Prostate gland (tissue), 2 donors: ENCODE measurements around the gene TWF2. TPM values are rescaled to one million over a fixed set of nuclear protein-coding genes. Genes with fewer than 3 reads are reported as not detected.

ENCODE experiments used
- DNase-seq: peaks from one replicate; pipeline ENCODE4 v3.0.0-alpha.2; 2019; ENCODE audit warnings: low spot score
- H3K27ac ChIP-seq, 2 donors: fragments of 200-600 bp; sonication (generic); 2 replicates each; pipeline ENCODE4 v1.5.1; 2017 to 2019
- H3K27me3 ChIP-seq: fragments of 200-600 bp; sonication (generic); replicated peaks from 2 replicates; pipeline ENCODE4 v1.5.1; 2019; ENCODE audit not compliant: insufficient read depth
- H3K36me3 ChIP-seq, 2 donors: fragments of 200-600 bp; sonication (generic); 1 replicate in 1 of 2; 2 replicates in 1 of 2; pipeline versions ENCODE4 v1.5.1 to v1.8.1; 2017 to 2019
- H3K4me1 ChIP-seq: fragments of 200-600 bp; sonication (generic); replicated peaks from 2 replicates; pipeline ENCODE4 v1.5.1; 2019
- H3K4me3 ChIP-seq, 2 donors: fragments of 200-600 bp; sonication (generic); 2 replicates each; pipeline ENCODE4 v1.5.1; 2017 to 2019
- H3K9me3 ChIP-seq: fragments of 200-600 bp; sonication (generic); 2 replicates; pipeline ENCODE4 v1.5.1; 2017
- POLR2A ChIP-seq: fragments of 450-650 bp; IDR thresholded peaks from one replicate; pipeline ENCODE4 v1.6.1; 2016; ENCODE audit warnings: antibody characterized with exemption, mild to moderate bottlenecking
- POLR2AphosphoS5 ChIP-seq: sonication (generic); formaldehyde crosslinking; IDR thresholded peaks from one replicate; pipeline ENCODE4 v1.6.1; 2017; ENCODE audit warnings: antibody characterized with exemption
- WGBS: methylation state at CpG from one replicate; pipeline ENCODE4 v1.1.5; 2018; 5-methylcytosine and 5-hydroxymethylcytosine counted together
- intact Hi-C: fragments of 100-400 bp; cut with DNase I; formaldehyde crosslinking; loops from one replicate; pipeline ENCODE4 v1.14.2; 2022
- microRNA counts, 2 donors: library from miRNA; unstranded; fragments of <30 nt; microRNA quantifications; one replicate each; lab custom pipeline; 2016 to 2017
- microRNA-seq: library from miRNA; unstranded; fragments of <30 nt; microRNA quantifications from one replicate; pipeline ENCODE4, GENCODE V29; 2016
- small RNA-seq, 2 donors: library from RNA; depleted of rRNA; stranded (forward); fragments of <200 nt; gene quantifications; one replicate each; pipeline ENCODE3, GENCODE V24; 2016
- total RNA-seq, 2 donors: library from RNA; depleted of rRNA; stranded (reverse); fragments of >200 nt; gene quantifications; one replicate each; pipeline ENCODE4 v1.1.0, GENCODE V29; 2016
- TF ChIP-seq, protein P1 (sequence below), 4 experiments: fragments of 200-600 bp in 2 of 4; fragments of 450-650 bp in 2 of 4; sonication (generic) in 2 of 4; IDR thresholded peaks; 1 replicate in 3 of 4; 2 replicates in 1 of 4; pipeline ENCODE4 v1.5.1; 2016 to 2019; ENCODE audit warnings: antibody characterized with exemption in 4 of 4, mild to moderate bottlenecking in 2 of 4, moderate library complexity in 2 of 4

Gene TWF2
- total RNA-seq, 2 donors from 2014 or later = 60.9 to 65.5 TPM

DNA sequence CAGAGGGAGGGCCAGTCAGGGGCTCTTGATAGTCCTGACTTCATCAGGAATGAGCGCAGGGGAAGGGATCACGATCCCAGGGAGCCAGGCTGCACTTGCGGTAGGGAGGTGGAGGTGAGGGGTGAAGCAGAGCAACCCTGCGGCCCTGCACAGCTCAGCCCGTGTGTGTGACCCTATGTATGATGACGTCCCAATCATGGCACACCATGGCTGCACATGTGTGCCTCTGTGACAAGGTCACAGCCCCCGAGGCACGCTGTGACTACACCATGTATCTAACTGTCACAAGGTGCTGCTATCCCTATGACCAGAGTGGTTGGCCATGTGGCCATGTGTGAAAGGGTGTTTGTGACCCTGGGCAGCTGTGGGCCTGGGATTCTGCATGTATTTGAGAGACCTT, 54.3 kb downstream of the TWF2 start:
- 94% methylated on average over 8 of the region's 8 CpGs for WGBS
- Histone ChIP-seq H3K27me3 (no peaks in the 10 kb centered on the region), H3K4me1 (no peaks in the 10 kb centered on the region), H3K36me3 (no peaks in the 10 kb centered on the region), H3K27ac (no peak overlapping the region), H3K9me3 (no peaks in the 10 kb centered on the region), H3K4me3 (no peak overlapping the region)
- DNase-seq = no peak
- intact Hi-C loops = no loop called here
- TF ChIP-seq, protein P1, sequence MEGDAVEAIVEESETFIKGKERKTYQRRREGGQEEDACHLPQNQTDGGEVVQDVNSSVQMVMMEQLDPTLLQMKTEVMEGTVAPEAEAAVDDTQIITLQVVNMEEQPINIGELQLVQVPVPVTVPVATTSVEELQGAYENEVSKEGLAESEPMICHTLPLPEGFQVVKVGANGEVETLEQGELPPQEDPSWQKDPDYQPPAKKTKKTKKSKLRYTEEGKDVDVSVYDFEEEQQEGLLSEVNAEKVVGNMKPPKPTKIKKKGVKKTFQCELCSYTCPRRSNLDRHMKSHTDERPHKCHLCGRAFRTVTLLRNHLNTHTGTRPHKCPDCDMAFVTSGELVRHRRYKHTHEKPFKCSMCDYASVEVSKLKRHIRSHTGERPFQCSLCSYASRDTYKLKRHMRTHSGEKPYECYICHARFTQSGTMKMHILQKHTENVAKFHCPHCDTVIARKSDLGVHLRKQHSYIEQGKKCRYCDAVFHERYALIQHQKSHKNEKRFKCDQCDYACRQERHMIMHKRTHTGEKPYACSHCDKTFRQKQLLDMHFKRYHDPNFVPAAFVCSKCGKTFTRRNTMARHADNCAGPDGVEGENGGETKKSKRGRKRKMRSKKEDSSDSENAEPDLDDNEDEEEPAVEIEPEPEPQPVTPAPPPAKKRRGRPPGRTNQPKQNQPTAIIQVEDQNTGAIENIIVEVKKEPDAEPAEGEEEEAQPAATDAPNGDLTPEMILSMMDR (IDR thresholded peaks at IDR 0.05) = no peak
- TF ChIP-seq POLR2AphosphoS5 (no peak), POLR2A (no peak)

DNA sequence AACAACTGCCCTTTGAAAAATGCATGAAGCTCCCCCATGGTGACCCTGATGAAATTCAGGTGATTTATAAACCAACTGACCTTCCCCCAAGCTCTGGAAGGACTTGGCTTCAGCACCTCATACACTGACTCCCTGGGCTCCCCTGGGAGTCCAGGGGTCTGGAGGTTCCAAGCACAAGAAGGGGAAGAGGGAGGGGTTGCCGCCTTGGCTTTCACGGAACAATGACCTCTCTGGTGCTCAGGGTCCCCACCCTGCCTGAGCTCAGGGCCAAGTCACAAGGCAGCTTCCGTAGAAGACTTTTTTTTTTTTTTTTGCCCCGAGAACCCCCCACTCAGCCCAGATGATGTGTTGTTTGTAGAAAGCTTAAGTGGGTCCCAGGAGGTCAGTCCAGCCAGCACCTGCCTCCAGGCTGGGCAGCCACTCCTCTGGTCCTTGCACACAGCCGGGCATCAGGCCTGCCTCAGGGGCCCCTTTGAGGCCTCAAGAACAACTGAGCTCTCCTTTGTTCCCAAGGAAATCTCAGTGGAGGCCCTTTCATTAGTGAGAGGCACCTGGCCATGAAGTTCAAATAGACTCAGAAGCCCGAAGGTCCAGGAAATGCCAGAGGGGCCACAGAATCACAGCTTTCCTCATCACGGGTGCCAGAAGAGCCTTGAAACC, 55.0 kb downstream of the TWF2 start:
- TF ChIP-seq POLR2AphosphoS5 (no peak), POLR2A (no peak)
- TF ChIP-seq, protein P1 (IDR thresholded peaks at IDR 0.05) = no peak
- Histone ChIP-seq H3K27me3 (no peaks in the 10 kb centered on the region), H3K4me1 (no peaks in the 10 kb centered on the region), H3K36me3 (no peaks in the 10 kb centered on the region), H3K27ac (no peak overlapping the region), H3K9me3 (no peaks in the 10 kb centered on the region), H3K4me3 (no peak overlapping the region)
- intact Hi-C loops = no loop called here
- 88% methylated on average over 7 of the region's 7 CpGs for WGBS
- DNase-seq = no peak

DNA sequence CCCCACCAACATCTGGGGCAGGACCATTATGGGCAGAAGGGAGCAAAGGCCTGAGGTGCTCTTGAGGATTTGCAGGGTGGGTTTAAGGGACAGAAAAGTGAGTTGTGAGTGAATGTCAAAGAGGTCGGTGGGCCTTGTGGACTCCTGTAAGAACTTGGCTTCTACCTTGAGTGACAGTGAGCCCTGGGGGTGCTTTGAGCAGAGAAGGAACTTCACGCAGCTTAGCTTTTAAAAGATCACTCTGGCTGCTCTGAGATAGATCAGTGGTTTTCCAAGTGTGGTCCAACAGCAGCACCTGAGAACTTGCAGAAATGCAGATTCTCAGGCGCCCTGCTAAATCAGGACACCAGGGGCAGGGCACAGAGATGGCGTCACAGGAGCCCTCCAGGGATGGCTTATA, 56.3 kb downstream of the TWF2 start:
- 87% methylated on average over 4 of the region's 4 CpGs for WGBS
- Histone ChIP-seq H3K4me3 (no peak overlapping the region), H3K36me3 (no peaks in the 10 kb centered on the region), H3K27ac (no peak overlapping the region), H3K9me3 (no peaks in the 10 kb centered on the region), H3K4me1 (no peaks in the 10 kb centered on the region), H3K27me3 (no peaks in the 10 kb centered on the region)
- intact Hi-C loops = no loop called here
- TF ChIP-seq, protein P1 (IDR thresholded peaks at IDR 0.05) = no peak
- TF ChIP-seq POLR2A (no peak), POLR2AphosphoS5 (no peak)
- no peak for DNase-seq

DNA sequence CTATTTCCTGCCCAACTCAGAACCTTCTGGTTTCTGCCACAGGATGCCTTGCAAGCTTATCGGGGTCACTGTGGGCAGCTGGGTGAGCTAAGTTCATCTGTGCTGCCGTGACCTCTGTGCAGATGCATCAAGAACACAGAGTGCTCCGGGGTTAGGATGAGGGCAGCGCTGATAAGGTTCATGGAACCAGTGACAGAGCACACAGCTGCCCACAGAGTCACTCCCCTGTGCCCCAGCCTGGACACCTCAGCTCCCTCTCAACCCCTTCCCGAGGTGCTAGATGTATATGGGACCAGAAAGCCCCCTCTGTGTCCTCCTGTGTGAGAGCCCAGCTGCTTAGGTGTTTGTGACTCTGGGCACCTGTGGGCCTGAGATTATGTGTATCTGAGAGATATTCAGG, 56.8 kb downstream of the TWF2 start:
- TF ChIP-seq POLR2AphosphoS5 (no peak), POLR2A (no peak)
- no peaks in the 10 kb centered on the region for H3K9me3 ChIP-seq
- intact Hi-C loops = no loop called here
- H3K27ac ChIP-seq = no peak overlapping the region
- H3K36me3 ChIP-seq = no peaks in the 10 kb centered on the region
- H3K27me3 ChIP-seq = no peaks in the 10 kb centered on the region
- DNase-seq = no peak
- no peak overlapping the region for H3K4me3 ChIP-seq
- no peaks in the 10 kb centered on the region for H3K4me1 ChIP-seq
- 91% methylated on average over 5 of the region's 5 CpGs for WGBS

DNA sequence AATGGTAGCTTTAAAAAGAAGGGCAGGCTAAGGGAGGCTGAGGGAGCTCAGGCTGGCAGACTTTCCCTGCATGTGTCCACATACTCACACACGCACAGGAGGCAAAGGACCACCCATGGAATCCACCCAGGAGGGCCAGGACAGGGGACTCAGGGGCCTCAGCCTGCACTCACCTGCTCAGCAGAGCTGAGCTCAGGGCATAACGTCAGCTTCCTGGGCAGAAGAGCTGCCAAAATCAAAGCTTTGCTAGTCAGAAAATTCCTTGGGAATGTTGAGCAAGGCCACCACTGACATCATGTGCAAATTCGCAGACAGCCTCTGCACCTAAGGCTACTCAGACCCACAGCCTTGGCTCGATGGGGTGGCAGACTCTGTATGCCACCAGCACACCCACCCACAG, 57.4 kb downstream of the TWF2 start:
- 43% methylated on average over 4 of the region's 4 CpGs for WGBS
- DNase-seq = no peak
- no peak overlapping the region for H3K27ac ChIP-seq

More for the DNA sequence above, 57.4 kb downstream of the TWF2 start:
- no peaks in the 10 kb centered on the region for H3K36me3 ChIP-seq
- no peak overlapping the region for H3K4me3 ChIP-seq
- H3K4me1 ChIP-seq = no peaks in the 10 kb centered on the region
- no peaks in the 10 kb centered on the region for H3K9me3 ChIP-seq
- H3K27me3 ChIP-seq = no peaks in the 10 kb centered on the region
- intact Hi-C loops = no loop called here
- TF ChIP-seq, protein P1 (IDR thresholded peaks at IDR 0.05) = no peak
- TF ChIP-seq POLR2AphosphoS5 (no peak), POLR2A (no peak)

MicroRNA genes within 50 kb of the gene (microRNA counts, 767-probe panel; counts per million panel counts)
- microRNA hsa-let-7g-5p (lab: Ali Mortazavi, UCI) = 7,184 to 7,589 counts per million in 2 donors

Small RNA genes lying within 50 kb of the gene (microRNA-seq; reads per million reads assigned to microRNA genes)
- 218,727 reads per million, percentile 100 among the genes with 10 or more reads in this experiment for gene MIRLET7G

Small RNA genes lying within 50 kb of the gene (small RNA-seq; reads per million reads assigned to genes)
- gene MIRLET7G = 1,427 to 1,643 reads per million in 2 donors

Other genes starting within 250 kb of the TWF2 start
- gene RPL29, start 243.3 kb downstream of the TWF2 start, total RNA-seq = 1,000 to 10,000 TPM; 1,249 to 2,015 TPM
- gene DUSP7, start 182.6 kb downstream of the TWF2 start, total RNA-seq = 10 to 100 TPM in 1 of 2 donors, 1 to 10 TPM in 1; 9.1 to 34.0 TPM
- gene POC1A, start 84.7 kb downstream of the TWF2 start, total RNA-seq = 1 to 10 TPM; 2.5 to 5.3 TPM
- 10 to 100 TPM; 39.8 to 58.8 TPM for gene ALAS1, start 41.0 kb downstream of the TWF2 start, total RNA-seq
- under 1 TPM in 1 of 2 donors, not detected in 1; 0.17 TPM for gene TLR9, start 13.5 kb downstream of the TWF2 start, total RNA-seq
- 10 to 100 TPM; 22.4 to 33.2 TPM for gene PPM1M, start 6.6 kb upstream of the TWF2 start, total RNA-seq
- 10 to 100 TPM; 52.4 to 86.9 TPM for gene WDR82, start 39.5 kb upstream of the TWF2 start, total RNA-seq
- 10 to 100 TPM in 1 of 2 donors, 1 to 10 TPM in 1; 7.3 to 12.2 TPM for gene GLYCTK, start 48.7 kb upstream of the TWF2 start, total RNA-seq
- gene DNAH1, start 77.2 kb upstream of the TWF2 start, total RNA-seq = 10 to 100 TPM in 1 of 2 donors, 1 to 10 TPM in 1; 5.6 to 18.7 TPM
- 100 to 1,000 TPM in 1 of 2 donors, 10 to 100 TPM in 1; 70.1 to 107 TPM for gene BAP1, start 170.8 kb upstream of the TWF2 start, total RNA-seq
- 100 to 1,000 TPM in 1 of 2 donors, 1 to 10 TPM in 1; 6.4 to 176 TPM for gene PHF7, start 171.5 kb upstream of the TWF2 start, total RNA-seq
- 1 to 10 TPM; 3.5 to 7.6 TPM for gene SEMA3G, start 205.9 kb upstream of the TWF2 start, total RNA-seq
- gene TNNC1, start 214.9 kb upstream of the TWF2 start, total RNA-seq = 100 to 1,000 TPM in 1 of 2 donors, 1 to 10 TPM in 1; 2.7 to 109 TPM
- 100 to 1,000 TPM; 107 to 277 TPM for gene NISCH, start 216.4 kb upstream of the TWF2 start, total RNA-seq